Breast epithelium (tissue), 3 donors: ENCODE measurements around the gene APMAP.

Source experiments
- POLR2A ChIP-seq: fragments of 450-650 bp; IDR thresholded peaks from one replicate; pipeline ENCODE4 v1.6.1; 2016; ENCODE audit warnings: antibody characterized with exemption, mild to moderate bottlenecking, moderate library complexity
- POLR2AphosphoS5 ChIP-seq, 3 donors: sonication (generic); formaldehyde crosslinking; IDR thresholded peaks; one replicate each; pipeline ENCODE4 v1.6.1; 2017; ENCODE audit warnings: antibody characterized with exemption in 3 of 3
- TF ChIP-seq, protein P1 (sequence below), 3 donors: fragments of 450-650 bp; IDR thresholded peaks; one replicate each; pipeline ENCODE4 v1.5.1; 2016 to 2017; ENCODE audit warnings: antibody characterized with exemption in 3 of 3, mild to moderate bottlenecking in 3 of 3, moderate library complexity in 3 of 3

DNA sequence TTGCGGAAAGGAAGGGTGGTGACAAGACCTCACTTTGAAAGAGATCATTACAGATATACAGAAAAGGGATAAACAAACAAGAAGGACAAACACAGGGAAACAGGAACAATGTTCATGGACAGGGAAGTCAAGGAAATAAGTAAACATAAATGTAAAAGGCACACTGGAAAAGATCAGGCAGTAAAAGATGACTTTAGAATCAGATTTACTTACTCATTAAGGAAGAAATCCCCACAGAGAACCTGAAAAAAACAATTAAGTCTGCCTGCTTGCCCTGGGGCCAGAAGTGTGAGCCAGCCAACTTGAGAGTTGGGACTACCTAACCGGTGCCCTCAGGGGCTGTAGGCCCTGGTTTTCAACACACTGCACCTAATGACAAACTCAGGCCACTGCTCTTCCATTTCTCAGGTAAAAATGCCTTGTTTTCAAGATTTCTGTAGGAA is 1.7 kb downstream of the APMAP start:
- TF ChIP-seq, protein P1, sequence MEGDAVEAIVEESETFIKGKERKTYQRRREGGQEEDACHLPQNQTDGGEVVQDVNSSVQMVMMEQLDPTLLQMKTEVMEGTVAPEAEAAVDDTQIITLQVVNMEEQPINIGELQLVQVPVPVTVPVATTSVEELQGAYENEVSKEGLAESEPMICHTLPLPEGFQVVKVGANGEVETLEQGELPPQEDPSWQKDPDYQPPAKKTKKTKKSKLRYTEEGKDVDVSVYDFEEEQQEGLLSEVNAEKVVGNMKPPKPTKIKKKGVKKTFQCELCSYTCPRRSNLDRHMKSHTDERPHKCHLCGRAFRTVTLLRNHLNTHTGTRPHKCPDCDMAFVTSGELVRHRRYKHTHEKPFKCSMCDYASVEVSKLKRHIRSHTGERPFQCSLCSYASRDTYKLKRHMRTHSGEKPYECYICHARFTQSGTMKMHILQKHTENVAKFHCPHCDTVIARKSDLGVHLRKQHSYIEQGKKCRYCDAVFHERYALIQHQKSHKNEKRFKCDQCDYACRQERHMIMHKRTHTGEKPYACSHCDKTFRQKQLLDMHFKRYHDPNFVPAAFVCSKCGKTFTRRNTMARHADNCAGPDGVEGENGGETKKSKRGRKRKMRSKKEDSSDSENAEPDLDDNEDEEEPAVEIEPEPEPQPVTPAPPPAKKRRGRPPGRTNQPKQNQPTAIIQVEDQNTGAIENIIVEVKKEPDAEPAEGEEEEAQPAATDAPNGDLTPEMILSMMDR (IDR thresholded peaks at IDR 0.05): no peak
- TF ChIP-seq POLR2AphosphoS5 (IDR thresholded peaks at IDR 0.05): no peak
- no peak for TF ChIP-seq POLR2A
